Erythroblast (primary cell): ENCODE measurements around the gene ADCY4.

Experiments used
- GATA1 ChIP-seq: IDR thresholded peaks from 2 replicates; pipeline ENCODE4 v1.6.1; 2011; ENCODE audit warnings: low read depth, mild to moderate bottlenecking, control low read depth, low read length, moderate library complexity
- POLR2A ChIP-seq: IDR thresholded peaks from 2 replicates; pipeline ENCODE4 v1.6.1; 2011; ENCODE audit warnings: mild to moderate bottlenecking, low read length

- TF ChIP-seq POLR2A (no peak), GATA1 (no peak)
Measured at GRCh38 chr14:24355009-24355408, 20.1 kb upstream of the ADCY4 start.
